ENCODE data around the gene RPA1.

- TF ChIP-seq CTCF (IDR thresholded peaks at IDR 0.05): no peak
- no peak for TF ChIP-seq POLR2AphosphoS5 (IDR thresholded peaks at IDR 0.05; ENCODE audit: low read depth, low read length)
- TF ChIP-seq REST (IDR thresholded peaks at IDR 0.05; ENCODE audit: insufficient read depth in 1 of 2, low read depth in 2 of 2, low read length in 1 of 2): no peak
- no peak for TF ChIP-seq TCF7L2 (IDR thresholded peaks at IDR 0.05; ENCODE audit: low read depth, low read length)
- no peak for TF ChIP-seq SIN3A (IDR thresholded peaks at IDR 0.05; ENCODE audit: borderline replicate concordance, insufficient read depth, low read depth, low read length)
Observed at GRCh38 chr17:1918346-1919162, 88.7 kb downstream of the RPA1 start.
